HCT116 (cell line): Measurements from ENCODE around the gene ANKRD62. TPM values are rescaled to one million over a fixed set of nuclear protein-coding genes. Genes with fewer than 3 reads are reported as not detected.

Experiments
- ATAC-seq: fragments of 200-7000 bp; cut with Tn5 transposase; 2 replicates; pipeline ENCODE4 v1.9.1; 2020; ENCODE audit warnings: mild to moderate bottlenecking, moderate library complexity
- BruUV-seq: library from RNA; stranded (reverse); fragments of 400-500 nt; replicated peaks from 2 replicates; lab custom pipeline; 2021; lab: Mats Ljungman, UMichigan
- CTCF ChIA-PET: fragments of 300-600 bp; sonication (Branson Sonifier 250); formaldehyde crosslinking; loops from one replicate; lab custom pipeline; 2021; ENCODE audit warnings: antibody characterized with exemption; lab: Charles Lee
- POLR2A ChIA-PET: fragments of 300-600, 350-600 bp; sonication (Branson Sonifier 250); formaldehyde crosslinking; loops from one replicate; lab custom pipeline; 2021; ENCODE audit warnings: antibody characterized with exemption; lab: Charles Lee
- RAD21 ChIA-PET, 2 experiments: fragments of 300-600 bp; sonication (Branson Sonifier 250); formaldehyde crosslinking; loops; one replicate each; lab custom pipeline; 2023; ENCODE audit warnings: low total read pairs in 2 of 2; ENCODE audit not compliant: uncharacterized antibody in 2 of 2, unreplicated experiment in 2 of 2, low non-redundant PET in 1 of 2; lab: Charles Lee
- DNase-seq: peaks from one replicate; pipeline ENCODE4 v3.0.0-alpha.2; 2010; ENCODE audit warnings: low read depth, low spot score
- H2AFZ ChIP-seq: fragments of 200-600 bp; shearing (Covaris generic), sonication (generic); 2 replicates; pipeline ENCODE4 v1.6.1; 2017; ENCODE audit warnings: low read depth, mixed run types, mixed read lengths, antibody characterized with exemption, low read length; ENCODE audit not compliant: poor library complexity, severe bottlenecking
- H3K27ac ChIP-seq: 2 replicates; pipeline ENCODE4 v1.5.1; 2012; ENCODE audit warnings: low read depth, low read length
- H3K27me3 ChIP-seq: fragments of 200-600 bp; sonication (generic); 2 replicates; pipeline ENCODE4 v1.6.1; 2016; ENCODE audit warnings: mixed run types, low read length, mixed read lengths; ENCODE audit not compliant: insufficient read depth
- H3K36me3 ChIP-seq, 2 experiments: fragments of 200-500 bp in 1 of 2; fragments of 200-600 bp in 1 of 2; sonication (Bioruptor generic) in 1 of 2; sonication (generic) in 1 of 2; 2 replicates each; pipeline versions ENCODE4 v1.5.1 to v1.6.1; 2014 to 2016; ENCODE audit warnings: low read length in 2 of 2, inconsistent platforms in 1 of 2, mixed read lengths in 1 of 2, mixed run types in 1 of 2; ENCODE audit not compliant: insufficient read depth in 2 of 2, control insufficient read depth in 1 of 2
- H3K4me1 ChIP-seq, 2 experiments: fragments of 200-600 bp in 1 of 2; sonication (generic) in 1 of 2; 2 replicates each; pipeline versions ENCODE4 v1.5.1 to v1.6.1; 2012 to 2017; ENCODE audit warnings: low read length in 2 of 2, inconsistent platforms in 1 of 2, mild to moderate bottlenecking in 1 of 2, mixed read lengths in 1 of 2, mixed run types in 1 of 2, moderate library complexity in 1 of 2; ENCODE audit not compliant: insufficient read depth in 2 of 2, control insufficient read depth in 1 of 2
- H3K4me2 ChIP-seq: fragments of 200-600 bp; sonication (generic); 2 replicates; pipeline ENCODE4 v1.6.1; 2017; ENCODE audit warnings: mixed run types, low read length, mixed read lengths
- H3K4me3 ChIP-seq, 2 experiments: fragments of 200-600 bp in 1 of 2; sonication (generic) in 1 of 2; replicated peaks in 1 of 2; 2 replicates each; pipeline ENCODE4 v1.5.1; 2011 to 2016; ENCODE audit warnings: low read length in 2 of 2, control low read depth in 1 of 2, low read depth in 1 of 2, mild to moderate bottlenecking in 1 of 2, mixed read lengths in 1 of 2, mixed run types in 1 of 2
- H3K79me2 ChIP-seq: fragments of 200-600 bp; sonication (generic); 2 replicates; pipeline ENCODE4 v1.6.1; 2017; ENCODE audit warnings: mild to moderate bottlenecking, mixed run types, low read length, moderate library complexity, mixed read lengths; ENCODE audit not compliant: insufficient read depth
- H3K9ac ChIP-seq: fragments of 200-600 bp; sonication (generic); 2 replicates; pipeline ENCODE4 v1.6.1; 2016; ENCODE audit warnings: low read length, mixed read lengths
- H3K9me2 ChIP-seq: fragments of 200-600 bp; sonication (generic), shearing (Covaris generic); 2 replicates; pipeline ENCODE4 v1.6.1; 2017; ENCODE audit warnings: mixed run types, mild to moderate bottlenecking, moderate library complexity; ENCODE audit not compliant: insufficient read depth
- H3K9me3 ChIP-seq, 2 experiments: fragments of 200-500 bp in 1 of 2; fragments of 200-600 bp in 1 of 2; sonication (Bioruptor generic) in 1 of 2; sonication (generic) in 1 of 2; 2 replicates each; pipeline ENCODE4 v1.6.1; 2014 to 2017; ENCODE audit warnings: low read length in 2 of 2, mixed read lengths in 2 of 2, inconsistent platforms in 1 of 2, low read depth in 1 of 2, mild to moderate bottlenecking in 1 of 2, mixed run types in 1 of 2, moderate library complexity in 1 of 2; ENCODE audit not compliant: control insufficient read depth in 1 of 2, insufficient read depth in 1 of 2
- H4K20me1 ChIP-seq: fragments of 200-600 bp; sonication (generic), shearing (Covaris generic); 2 replicates; pipeline ENCODE4 v1.6.1; 2017; ENCODE audit warnings: mixed run types, mild to moderate bottlenecking, moderate library complexity; ENCODE audit not compliant: insufficient read depth
- CBX3 ChIP-seq: IDR thresholded peaks from 2 replicates; pipeline ENCODE4 v1.6.1; 2012; ENCODE audit warnings: low read depth
- ELF1 ChIP-seq: IDR thresholded peaks from 2 replicates; pipeline ENCODE4 v1.6.1; 2012; ENCODE audit warnings: low read depth, borderline replicate concordance
- RAD21 ChIP-seq: IDR thresholded peaks from 2 replicates; pipeline ENCODE4 v1.6.1; 2012; ENCODE audit warnings: low read depth, mild to moderate bottlenecking
- SIN3A ChIP-seq: IDR thresholded peaks from 2 replicates; pipeline ENCODE4 v1.6.1; 2012; ENCODE audit warnings: low read depth
- ZFX ChIP-seq: fragments of 450-650 bp; IDR thresholded peaks from 2 replicates; pipeline ENCODE4 v1.6.1; 2017
- intact Hi-C: fragments of 100-400 bp; cut with micrococcal nuclease; formaldehyde crosslinking; loops from 2 replicates; pipeline ENCODE4 v1.10.0; 2022
- total RNA-seq: library from RNA; stranded (reverse); gene quantifications from one replicate; pipeline ENCODE4 v1.2.1, GENCODE V29; 2021; ENCODE audit not compliant: unreplicated experiment
- TF ChIP-seq, protein P1 (sequence below): IDR thresholded peaks from 2 replicates; pipeline ENCODE4 v1.6.1; 2011; ENCODE audit warnings: mild to moderate bottlenecking, low read length, moderate library complexity; ENCODE audit not compliant: insufficient replicate concordance; ENCODE audit errors: extremely low read depth
- TF ChIP-seq, protein P2 (sequence below): IDR thresholded peaks from 2 replicates; pipeline ENCODE4 v1.6.1; 2012; ENCODE audit warnings: low read depth
- TF ChIP-seq, protein P3 (sequence below), 3 experiments: fragments of 200-600 bp in 1 of 3; sonication (generic) in 1 of 3; IDR thresholded peaks in 2 of 3; conservative IDR thresholded peaks in 1 of 3; 2 replicates each; pipeline ENCODE4 v1.5.1; 2012 to 2017; ENCODE audit warnings: low read depth in 2 of 3, low read length in 2 of 3, antibody characterized with exemption in 1 of 3, borderline replicate concordance in 1 of 3, control low read depth in 1 of 3, mild to moderate bottlenecking in 1 of 3, mixed read lengths in 1 of 3, mixed run types in 1 of 3, moderate library complexity in 1 of 3; ENCODE audit not compliant: insufficient read depth in 1 of 3

The ANKRD62 gene
- total RNA-seq, 1 experiment from 2014 or later = 0.34 TPM

DNA sequence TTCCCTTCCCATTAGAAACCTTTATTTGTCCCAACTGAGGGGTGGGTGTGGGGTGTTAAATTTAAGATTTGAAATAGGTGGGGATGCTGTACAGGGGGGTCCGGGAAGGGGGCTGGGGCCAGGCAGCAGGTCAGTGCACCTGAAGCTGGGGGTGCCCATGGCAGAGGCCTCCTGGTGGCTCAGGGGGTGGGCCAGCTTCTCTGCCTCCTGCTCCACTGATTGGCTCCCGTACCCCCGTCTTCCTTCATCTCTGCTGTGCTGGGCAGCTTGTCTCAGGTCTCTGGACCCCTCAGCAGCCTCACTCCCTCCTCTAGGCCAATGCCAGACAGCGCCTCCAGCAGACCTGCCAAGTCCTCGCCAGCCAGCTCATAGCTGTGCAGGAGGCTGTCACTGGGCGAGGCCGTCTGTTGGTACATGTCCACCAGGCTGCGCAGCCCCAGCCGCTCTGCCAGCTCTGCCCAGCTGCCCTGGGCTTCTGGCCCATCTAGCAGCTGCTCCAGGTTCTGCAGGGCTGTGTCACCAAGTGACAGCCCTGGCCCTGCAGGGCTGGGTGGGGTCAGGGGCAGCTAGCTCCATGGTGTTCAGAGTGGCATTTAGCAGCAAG, 2.0 kb upstream of the ANKRD62 start (continued):
- TF ChIP-seq ELF1 (no peak), CBX3 (no peak), SIN3A (no peak)
- TF ChIP-seq, protein P1, sequence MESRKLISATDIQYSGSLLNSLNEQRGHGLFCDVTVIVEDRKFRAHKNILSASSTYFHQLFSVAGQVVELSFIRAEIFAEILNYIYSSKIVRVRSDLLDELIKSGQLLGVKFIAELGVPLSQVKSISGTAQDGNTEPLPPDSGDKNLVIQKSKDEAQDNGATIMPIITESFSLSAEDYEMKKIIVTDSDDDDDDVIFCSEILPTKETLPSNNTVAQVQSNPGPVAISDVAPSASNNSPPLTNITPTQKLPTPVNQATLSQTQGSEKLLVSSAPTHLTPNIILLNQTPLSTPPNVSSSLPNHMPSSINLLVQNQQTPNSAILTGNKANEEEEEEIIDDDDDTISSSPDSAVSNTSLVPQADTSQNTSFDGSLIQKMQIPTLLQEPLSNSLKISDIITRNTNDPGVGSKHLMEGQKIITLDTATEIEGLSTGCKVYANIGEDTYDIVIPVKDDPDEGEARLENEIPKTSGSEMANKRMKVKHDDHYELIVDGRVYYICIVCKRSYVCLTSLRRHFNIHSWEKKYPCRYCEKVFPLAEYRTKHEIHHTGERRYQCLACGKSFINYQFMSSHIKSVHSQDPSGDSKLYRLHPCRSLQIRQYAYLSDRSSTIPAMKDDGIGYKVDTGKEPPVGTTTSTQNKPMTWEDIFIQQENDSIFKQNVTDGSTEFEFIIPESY = no peak
- TF ChIP-seq, all 23 proteins: peak for 0

DNA sequence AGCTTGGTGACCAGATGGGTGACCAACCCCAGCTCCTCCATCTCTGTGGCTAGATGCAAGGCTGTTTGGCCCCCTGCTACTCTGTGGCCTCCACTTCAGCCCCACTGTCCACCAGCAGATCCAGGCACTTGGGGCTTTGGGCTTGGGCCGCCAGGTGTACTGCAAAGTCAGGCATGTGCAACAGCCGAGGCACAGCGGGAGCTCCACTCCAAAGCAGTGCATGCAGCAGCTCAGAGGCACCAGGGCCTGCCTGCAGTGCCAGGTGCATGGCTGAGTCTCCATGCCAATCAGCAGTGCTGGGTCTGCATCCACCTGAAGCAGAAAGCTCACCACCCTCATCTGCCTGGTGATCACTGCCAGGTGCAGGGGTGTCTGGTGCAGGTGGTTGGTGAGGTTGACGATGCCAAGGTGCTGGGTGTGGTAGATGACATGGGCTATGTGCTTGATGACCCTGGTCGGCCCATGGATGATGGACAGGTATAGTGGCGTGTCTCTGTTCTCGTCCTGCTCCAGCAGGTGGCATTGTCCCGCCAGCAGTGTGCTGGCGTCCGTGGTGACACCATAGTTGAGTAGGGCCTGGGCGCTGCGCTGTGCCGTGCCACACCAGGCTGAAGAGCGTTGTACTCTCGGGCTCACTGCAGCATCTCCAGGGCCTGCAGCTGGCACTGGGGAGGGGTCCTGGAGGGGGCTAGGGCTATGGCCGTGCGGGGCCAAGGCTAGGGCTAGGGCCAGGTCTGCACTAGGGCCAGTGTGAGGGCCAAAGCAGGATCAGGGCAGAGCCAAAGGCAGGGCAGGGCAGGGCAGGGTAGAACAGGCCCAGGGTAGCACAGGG, 1.0 kb upstream of the ANKRD62 start:
- ATAC-seq = peak; percentile 97
- intact Hi-C loops = loop anchor here (2.0 kb wide), 1 partner anchor 144 kb away; no protein-coding TSS in a partner anchor

More for the DNA sequence above, 1.0 kb upstream of the ANKRD62 start:
- Histone ChIP-seq H3K4me3 (no peak overlapping the region), H3K27me3 (no peaks in the 10 kb centered on the region), H3K79me2 (no peaks in the 10 kb centered on the region)
- TF ChIP-seq, protein P2, sequence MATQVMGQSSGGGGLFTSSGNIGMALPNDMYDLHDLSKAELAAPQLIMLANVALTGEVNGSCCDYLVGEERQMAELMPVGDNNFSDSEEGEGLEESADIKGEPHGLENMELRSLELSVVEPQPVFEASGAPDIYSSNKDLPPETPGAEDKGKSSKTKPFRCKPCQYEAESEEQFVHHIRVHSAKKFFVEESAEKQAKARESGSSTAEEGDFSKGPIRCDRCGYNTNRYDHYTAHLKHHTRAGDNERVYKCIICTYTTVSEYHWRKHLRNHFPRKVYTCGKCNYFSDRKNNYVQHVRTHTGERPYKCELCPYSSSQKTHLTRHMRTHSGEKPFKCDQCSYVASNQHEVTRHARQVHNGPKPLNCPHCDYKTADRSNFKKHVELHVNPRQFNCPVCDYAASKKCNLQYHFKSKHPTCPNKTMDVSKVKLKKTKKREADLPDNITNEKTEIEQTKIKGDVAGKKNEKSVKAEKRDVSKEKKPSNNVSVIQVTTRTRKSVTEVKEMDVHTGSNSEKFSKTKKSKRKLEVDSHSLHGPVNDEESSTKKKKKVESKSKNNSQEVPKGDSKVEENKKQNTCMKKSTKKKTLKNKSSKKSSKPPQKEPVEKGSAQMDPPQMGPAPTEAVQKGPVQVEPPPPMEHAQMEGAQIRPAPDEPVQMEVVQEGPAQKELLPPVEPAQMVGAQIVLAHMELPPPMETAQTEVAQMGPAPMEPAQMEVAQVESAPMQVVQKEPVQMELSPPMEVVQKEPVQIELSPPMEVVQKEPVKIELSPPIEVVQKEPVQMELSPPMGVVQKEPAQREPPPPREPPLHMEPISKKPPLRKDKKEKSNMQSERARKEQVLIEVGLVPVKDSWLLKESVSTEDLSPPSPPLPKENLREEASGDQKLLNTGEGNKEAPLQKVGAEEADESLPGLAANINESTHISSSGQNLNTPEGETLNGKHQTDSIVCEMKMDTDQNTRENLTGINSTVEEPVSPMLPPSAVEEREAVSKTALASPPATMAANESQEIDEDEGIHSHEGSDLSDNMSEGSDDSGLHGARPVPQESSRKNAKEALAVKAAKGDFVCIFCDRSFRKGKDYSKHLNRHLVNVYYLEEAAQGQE = no peak
- TF ChIP-seq ZFX (peak; percentile 28; the same call in 1 of the 2 replicates), RAD21 (peak; percentile 78)
- TF ChIP-seq, protein P3, sequence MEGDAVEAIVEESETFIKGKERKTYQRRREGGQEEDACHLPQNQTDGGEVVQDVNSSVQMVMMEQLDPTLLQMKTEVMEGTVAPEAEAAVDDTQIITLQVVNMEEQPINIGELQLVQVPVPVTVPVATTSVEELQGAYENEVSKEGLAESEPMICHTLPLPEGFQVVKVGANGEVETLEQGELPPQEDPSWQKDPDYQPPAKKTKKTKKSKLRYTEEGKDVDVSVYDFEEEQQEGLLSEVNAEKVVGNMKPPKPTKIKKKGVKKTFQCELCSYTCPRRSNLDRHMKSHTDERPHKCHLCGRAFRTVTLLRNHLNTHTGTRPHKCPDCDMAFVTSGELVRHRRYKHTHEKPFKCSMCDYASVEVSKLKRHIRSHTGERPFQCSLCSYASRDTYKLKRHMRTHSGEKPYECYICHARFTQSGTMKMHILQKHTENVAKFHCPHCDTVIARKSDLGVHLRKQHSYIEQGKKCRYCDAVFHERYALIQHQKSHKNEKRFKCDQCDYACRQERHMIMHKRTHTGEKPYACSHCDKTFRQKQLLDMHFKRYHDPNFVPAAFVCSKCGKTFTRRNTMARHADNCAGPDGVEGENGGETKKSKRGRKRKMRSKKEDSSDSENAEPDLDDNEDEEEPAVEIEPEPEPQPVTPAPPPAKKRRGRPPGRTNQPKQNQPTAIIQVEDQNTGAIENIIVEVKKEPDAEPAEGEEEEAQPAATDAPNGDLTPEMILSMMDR (IDR thresholded peaks at IDR 0.05 in 2 of 3, conservative IDR thresholded peaks at IDR 0.05 in 1 of 3; ENCODE audit: borderline replicate concordance in 1 of 3, insufficient read depth in 1 of 3, low read depth in 2 of 3, low read length in 2 of 3) = peak; percentile 52 to 62 (median 60); a peak in 5 of 6 replicates
- TF ChIP-seq, all 23 proteins: peak for 3
- no peaks in the 10 kb centered on the region for H4K20me1 ChIP-seq
- no TSS peak for BruUV-seq
- H3K4me2 ChIP-seq = no peak overlapping the region
- no peaks in the 10 kb centered on the region for H3K9me2 ChIP-seq
- DNase-seq = peak; percentile 13
- H3K9ac ChIP-seq = no peak overlapping the region
- ChIA-PET CTCF (no interaction called here), POLR2A (no interaction called here), RAD21 (no interaction called here)
- no peak overlapping the region for H2AFZ ChIP-seq
- H3K36me3 ChIP-seq = no peaks in the 10 kb centered on the region
- H3K9me3 ChIP-seq = no peaks in the 10 kb centered on the region
- H3K27ac ChIP-seq = no peak overlapping the region
- H3K4me1 ChIP-seq = no peaks in the 10 kb centered on the region
